GM23338 (cell line): ENCODE results near the gene NDUFS4. TPM values are rescaled to one million over a fixed set of nuclear protein-coding genes. Genes with fewer than 3 reads are reported as not detected.

Experiments used
- ATAC-seq: fragments of 200-7000 bp; cut with Tn5 transposase; 3 replicates; pipeline ENCODE4 v1.9.1; 2020
- DNase-seq: peaks from one replicate; pipeline ENCODE4 v3.0.0-alpha.2; 2015; ENCODE audit warnings: low spot score
- H2AFZ ChIP-seq: fragments of 200-600 bp; sonication (generic); 2 replicates; pipeline ENCODE4 v1.8.0; 2016; ENCODE audit warnings: antibody characterized with exemption, mild to moderate bottlenecking, moderate library complexity
- H3F3A ChIP-seq: fragments of 200-600 bp; sonication (generic); replicated peaks from 2 replicates; pipeline ENCODE4 v1.8.0; 2017; ENCODE audit warnings: antibody characterized with exemption, mixed run types, low read depth
- H3K27ac ChIP-seq: fragments of 200-600 bp; sonication (generic); 2 replicates; pipeline ENCODE4 v1.6.1; 2016; ENCODE audit warnings: low read depth
- H3K27me3 ChIP-seq: fragments of 200-600 bp; sonication (generic); 2 replicates; pipeline ENCODE4 v1.8.0; 2016; ENCODE audit warnings: mild to moderate bottlenecking, mixed run types, moderate library complexity; ENCODE audit not compliant: insufficient read depth
- H3K36me3 ChIP-seq: fragments of 200-600 bp; sonication (generic); 2 replicates; pipeline ENCODE4 v1.8.0; 2016; ENCODE audit warnings: mild to moderate bottlenecking; ENCODE audit not compliant: insufficient read depth
- H3K4me1 ChIP-seq: fragments of 200-600 bp; sonication (generic); 2 replicates; pipeline ENCODE4 v1.8.0; 2016; ENCODE audit warnings: mild to moderate bottlenecking, moderate library complexity; ENCODE audit not compliant: insufficient read depth
- H3K4me2 ChIP-seq: fragments of 200-600 bp; sonication (generic); 2 replicates; pipeline ENCODE4 v1.7.1; 2017; ENCODE audit warnings: mixed run types
- H3K4me3 ChIP-seq: fragments of 200-600 bp; sonication (generic); 2 replicates; pipeline ENCODE4 v1.6.1; 2016; ENCODE audit warnings: mixed run types
- H3K79me2 ChIP-seq: fragments of 200-600 bp; sonication (generic); replicated peaks from 2 replicates; pipeline ENCODE4 v1.8.0; 2017; ENCODE audit warnings: mild to moderate bottlenecking; ENCODE audit not compliant: insufficient read depth
- H3K9me2 ChIP-seq: fragments of 200-600 bp; sonication (generic); 2 replicates; pipeline ENCODE4 v1.8.0; 2017; ENCODE audit not compliant: insufficient read depth
- H4K20me1 ChIP-seq: fragments of 200-600 bp; sonication (generic); replicated peaks from 2 replicates; pipeline ENCODE4 v1.8.0; 2017; ENCODE audit warnings: mild to moderate bottlenecking; ENCODE audit not compliant: insufficient read depth
- H3K27ac Mint-ChIP-seq: 2 replicates; pipeline ENCODE4 v1.8.0; 2020; ENCODE audit warnings: inconsistent platforms, mild to moderate bottlenecking, moderate library complexity, mixed read lengths
- H3K27me3 Mint-ChIP-seq: 3 replicates; pipeline ENCODE4 v1.8.0; 2022; ENCODE audit warnings: low read depth, mild to moderate bottlenecking, moderate library complexity, mixed read lengths, inconsistent platforms; ENCODE audit not compliant: insufficient read depth, poor library complexity
- H3K36me3 Mint-ChIP-seq: 3 replicates; pipeline ENCODE4 v1.8.0; 2021; ENCODE audit warnings: low read depth, mild to moderate bottlenecking, inconsistent platforms, moderate library complexity, mixed read lengths
- H3K4me1 Mint-ChIP-seq: 3 replicates; pipeline ENCODE4 v1.8.0; 2020; ENCODE audit warnings: mild to moderate bottlenecking, inconsistent platforms, mixed read lengths
- H3K4me3 Mint-ChIP-seq: 3 replicates; pipeline ENCODE4 v1.8.0; 2021; ENCODE audit warnings: moderate library complexity, mild to moderate bottlenecking, inconsistent platforms, mixed read lengths
- H3K9me3 Mint-ChIP-seq: 3 replicates; pipeline ENCODE4 v1.8.0; 2020; ENCODE audit warnings: moderate library complexity, mild to moderate bottlenecking, inconsistent platforms, mixed read lengths
- CREB1 ChIP-seq: fragments of 250-450 bp; sonication (Bioruptor Pico); IDR thresholded peaks from 2 replicates; pipeline ENCODE4 v1.5.0; 2020; ENCODE audit warnings: low read depth, mild to moderate bottlenecking, moderate library complexity
- CTCF ChIP-seq, 2 experiments: fragments of 200-600 bp in 1 of 2; sonication (generic) in 1 of 2; conservative IDR thresholded peaks; 2 replicates each; pipeline versions ENCODE4 v1.5.1 to v1.6.1; 2016 to 2017; ENCODE audit warnings: antibody characterized with exemption in 2 of 2, low read depth in 2 of 2, mild to moderate bottlenecking in 2 of 2, moderate library complexity in 1 of 2
- ETS1 ChIP-seq: IDR thresholded peaks from 2 replicates; pipeline ENCODE4 v1.6.1; 2016; ENCODE audit warnings: antibody characterized with exemption
- EZH2 ChIP-seq: fragments of 200-600 bp; sonication (generic); IDR thresholded peaks from one replicate; pipeline ENCODE4 v1.8.0; 2017; ENCODE audit warnings: antibody characterized with exemption, mild to moderate bottlenecking, low read depth; ENCODE audit not compliant: unreplicated experiment
- EZH2phosphoT487 ChIP-seq: fragments of 200-600 bp; sonication (generic); IDR thresholded peaks from one replicate; pipeline ENCODE4 v1.8.1; 2018; ENCODE audit warnings: antibody characterized with exemption; ENCODE audit not compliant: unreplicated experiment
- JUNB ChIP-seq: IDR thresholded peaks from one replicate; pipeline ENCODE4 v1.6.1; 2016; ENCODE audit warnings: antibody characterized with exemption; ENCODE audit not compliant: unreplicated experiment
- NANOG ChIP-seq: IDR thresholded peaks from 2 replicates; pipeline ENCODE4 v1.6.1; 2016; ENCODE audit warnings: antibody characterized with exemption, borderline replicate concordance
- POLR2AphosphoS5 ChIP-seq: IDR thresholded peaks from 2 replicates; pipeline ENCODE4 v1.6.1; 2016; ENCODE audit warnings: antibody characterized with exemption, low read depth
- STAT1 ChIP-seq: IDR thresholded peaks from one replicate; pipeline ENCODE4 v1.6.1; 2016; ENCODE audit warnings: antibody characterized with exemption; ENCODE audit not compliant: unreplicated experiment
- ZNF114 ChIP-seq: fragments of 250-450 bp; sonication (Bioruptor Pico); IDR thresholded peaks from 2 replicates; pipeline ENCODE4 v1.5.0; 2020; ENCODE audit warnings: mild to moderate bottlenecking, moderate library complexity
- ZNF331 ChIP-seq: fragments of 250-450 bp; sonication (Bioruptor Pico); IDR thresholded peaks from 2 replicates; pipeline ENCODE4 v1.5.0; 2020; ENCODE audit warnings: low read depth, mild to moderate bottlenecking, moderate library complexity
- polyA plus RNA-seq: library from polyadenylated mRNA; unstranded; fragments of >200 nt; fragmentation: Nextera tagmentation; extraction: Ambion mirVana; gene quantifications from 2 replicates; pipeline ENCODE4 v1.2.1, GENCODE V29; 2016
- total RNA-seq: library from RNA; depleted of rRNA; stranded (reverse); fragments of >200 nt; shearing (Covaris generic); gene quantifications from 2 replicates; pipeline ENCODE4 v1.2.3, GENCODE V29; 2014

Gene NDUFS4
- total and polyA plus RNA-seq, 2 experiments from 2014 or later, result 65.6 to 151 TPM

GRCh38 chr5:53681079-53681478 lies 120.6 kb downstream of the NDUFS4 start:
- Mint-ChIP-seq H3K27ac (no peak overlapping the region), H3K36me3 (peaks cover 20% of the 10 kb centered on the region; the same call in 2 of the 3 replicates), H3K9me3 (peaks cover 4% of the 10 kb centered on the region; the same call in 2 of the 3 replicates), H3K4me1 (peaks cover 3% of the 10 kb centered on the region; the same call in 2 of the 3 replicates), H3K27me3 (no peaks in the 10 kb centered on the region), H3K4me3 (no peak overlapping the region)
- no peak for ATAC-seq
- H3K27me3 ChIP-seq, result no peaks in the 10 kb centered on the region
- H3K27ac ChIP-seq, result no peak overlapping the region
- TF ChIP-seq NANOG, result no peak
- TF ChIP-seq EZH2phosphoT487, result no peak
- TF ChIP-seq ZNF331 (CRISPR knock-in tag), result no peak
- TF ChIP-seq ETS1, result no peak
- TF ChIP-seq STAT1, result no peak
- no peak for TF ChIP-seq CTCF (conservative IDR thresholded peaks at IDR 0.05; ENCODE audit: low read depth in 2 of 2)
- TF ChIP-seq CREB1 (CRISPR knock-in tag), result no peak
- no peak for TF ChIP-seq ZNF114
- TF ChIP-seq POLR2AphosphoS5, result no peak
- TF ChIP-seq JUNB, result no peak
- no peaks in the 10 kb centered on the region; the same call in 1 of the 2 replicates for H3K4me1 ChIP-seq
- no peaks in the 10 kb centered on the region for H3K36me3 ChIP-seq
- H3F3A ChIP-seq, result no peaks in the 10 kb centered on the region
- no peaks in the 10 kb centered on the region for H3K9me2 ChIP-seq
- no peak for DNase-seq
- H3K4me3 ChIP-seq, result no peak overlapping the region
- H3K79me2 ChIP-seq, result no peaks in the 10 kb centered on the region
- H2AFZ ChIP-seq, result no peak overlapping the region
- H4K20me1 ChIP-seq, result no peaks in the 10 kb centered on the region
- no peak overlapping the region for H3K4me2 ChIP-seq

- ATAC-seq (no peak), DNase-seq (no peak)
- Histone ChIP-seq H4K20me1 (no peaks in the 10 kb centered on the region), H3K79me2 (no peaks in the 10 kb centered on the region), H3K36me3 (peaks cover 8% of the 10 kb centered on the region; the same call in 1 of the 2 replicates), H3K27ac (no peak overlapping the region), H3K4me1 (no peaks in the 10 kb centered on the region), H3K9me2 (no peaks in the 10 kb centered on the region; the same call in 1 of the 2 replicates), H2AFZ (no peak overlapping the region), H3K4me3 (no peak overlapping the region), H3K27me3 (no peaks in the 10 kb centered on the region), H3F3A (no peaks in the 10 kb centered on the region), H3K4me2 (no peak overlapping the region)
- peaks cover 48% of the 10 kb centered on the region for H3K9me3 Mint-ChIP-seq
- no peak overlapping the region for H3K27ac Mint-ChIP-seq
- no peak overlapping the region for H3K4me3 Mint-ChIP-seq
- H3K36me3 Mint-ChIP-seq, result peaks cover 60% of the 10 kb centered on the region; the same call in 2 of the 3 replicates
- peaks cover 1% of the 10 kb centered on the region for H3K27me3 Mint-ChIP-seq
- no peaks in the 10 kb centered on the region for H3K4me1 Mint-ChIP-seq
- TF ChIP-seq JUNB (no peak), EZH2 (no peak), ZNF114 (no peak), ZNF331 (CRISPR knock-in tag) (no peak), CTCF (conservative IDR thresholded peaks at IDR 0.05; ENCODE audit: low read depth in 2 of 2) (no peak), EZH2phosphoT487 (no peak)
Measured at GRCh38 chr5:53691014-53691413, 130.6 kb downstream of the NDUFS4 start.
